Measurements from ENCODE around the gene TPST1. TPM values are rescaled to one million over a fixed set of nuclear protein-coding genes. Genes with fewer than 3 reads are reported as not detected.

The TPST1 gene
- total RNA-seq, 1 experiment from 2014 or later = 29.0 TPM

DNA sequence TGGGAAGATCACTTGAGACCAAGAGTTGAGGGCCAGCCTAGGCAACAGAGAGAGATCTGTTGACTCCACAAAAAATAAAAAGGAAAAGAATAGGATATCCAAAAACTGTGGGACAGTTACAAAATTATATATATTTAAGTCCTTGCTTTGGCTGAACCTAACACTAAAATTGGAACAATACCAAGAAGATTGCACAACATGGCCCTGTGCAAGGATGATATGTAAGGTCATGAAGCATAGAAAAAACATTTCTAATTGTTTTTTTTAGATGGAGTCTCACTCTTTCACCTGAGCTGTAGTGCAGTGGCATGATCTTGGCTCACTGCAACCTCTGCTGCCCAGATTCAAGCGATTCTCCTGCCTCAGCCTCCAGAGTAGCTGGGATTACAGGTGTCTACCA lies 139.0 kb downstream of the TPST1 start:
- H3K27me3 ChIP-seq (ENCODE audit: control insufficient read depth, insufficient read depth, low read length) = no peaks in the 10 kb centered on the region
- no peaks in the 10 kb centered on the region for H3K4me1 ChIP-seq (ENCODE audit: control insufficient read depth, insufficient read depth, low read length)
- no TSS peak for BruUV-seq (replicated peaks)
- no peak overlapping the region for H3K27ac ChIP-seq (ENCODE audit: low read length)
- POLR2A ChIA-PET = no interaction called here
- intact Hi-C loops (cut with micrococcal nuclease; ENCODE audit: unreplicated experiment) = no loop called here
- DNase-seq (ENCODE audit: low read depth, low spot score) = no peak
- in situ Hi-C loops (cut with HindIII; ENCODE audit: low pct_unique_long_range_greater_than_20kb, low sequenced_read_pairs) = no loop called here
- CTCF ChIA-PET = no interaction called here
- no peaks in the 10 kb centered on the region for H3K9me3 ChIP-seq (ENCODE audit: control insufficient read depth, insufficient read depth, low read depth, low read length)
- ATAC-seq = no peak
- H3K36me3 ChIP-seq (ENCODE audit: control insufficient read depth, insufficient read depth, low read length) = no peaks in the 10 kb centered on the region
- no peak overlapping the region for H3K4me3 ChIP-seq (ENCODE audit: low read depth in 2 of 2, low read length in 2 of 2)
- TF ChIP-seq, protein P1, sequence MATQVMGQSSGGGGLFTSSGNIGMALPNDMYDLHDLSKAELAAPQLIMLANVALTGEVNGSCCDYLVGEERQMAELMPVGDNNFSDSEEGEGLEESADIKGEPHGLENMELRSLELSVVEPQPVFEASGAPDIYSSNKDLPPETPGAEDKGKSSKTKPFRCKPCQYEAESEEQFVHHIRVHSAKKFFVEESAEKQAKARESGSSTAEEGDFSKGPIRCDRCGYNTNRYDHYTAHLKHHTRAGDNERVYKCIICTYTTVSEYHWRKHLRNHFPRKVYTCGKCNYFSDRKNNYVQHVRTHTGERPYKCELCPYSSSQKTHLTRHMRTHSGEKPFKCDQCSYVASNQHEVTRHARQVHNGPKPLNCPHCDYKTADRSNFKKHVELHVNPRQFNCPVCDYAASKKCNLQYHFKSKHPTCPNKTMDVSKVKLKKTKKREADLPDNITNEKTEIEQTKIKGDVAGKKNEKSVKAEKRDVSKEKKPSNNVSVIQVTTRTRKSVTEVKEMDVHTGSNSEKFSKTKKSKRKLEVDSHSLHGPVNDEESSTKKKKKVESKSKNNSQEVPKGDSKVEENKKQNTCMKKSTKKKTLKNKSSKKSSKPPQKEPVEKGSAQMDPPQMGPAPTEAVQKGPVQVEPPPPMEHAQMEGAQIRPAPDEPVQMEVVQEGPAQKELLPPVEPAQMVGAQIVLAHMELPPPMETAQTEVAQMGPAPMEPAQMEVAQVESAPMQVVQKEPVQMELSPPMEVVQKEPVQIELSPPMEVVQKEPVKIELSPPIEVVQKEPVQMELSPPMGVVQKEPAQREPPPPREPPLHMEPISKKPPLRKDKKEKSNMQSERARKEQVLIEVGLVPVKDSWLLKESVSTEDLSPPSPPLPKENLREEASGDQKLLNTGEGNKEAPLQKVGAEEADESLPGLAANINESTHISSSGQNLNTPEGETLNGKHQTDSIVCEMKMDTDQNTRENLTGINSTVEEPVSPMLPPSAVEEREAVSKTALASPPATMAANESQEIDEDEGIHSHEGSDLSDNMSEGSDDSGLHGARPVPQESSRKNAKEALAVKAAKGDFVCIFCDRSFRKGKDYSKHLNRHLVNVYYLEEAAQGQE (IDR thresholded peaks at IDR 0.05; ENCODE audit: insufficient read depth in 1 of 2, low read depth in 2 of 2, low read length in 1 of 2) = no peak
- TF ChIP-seq, protein P2, sequence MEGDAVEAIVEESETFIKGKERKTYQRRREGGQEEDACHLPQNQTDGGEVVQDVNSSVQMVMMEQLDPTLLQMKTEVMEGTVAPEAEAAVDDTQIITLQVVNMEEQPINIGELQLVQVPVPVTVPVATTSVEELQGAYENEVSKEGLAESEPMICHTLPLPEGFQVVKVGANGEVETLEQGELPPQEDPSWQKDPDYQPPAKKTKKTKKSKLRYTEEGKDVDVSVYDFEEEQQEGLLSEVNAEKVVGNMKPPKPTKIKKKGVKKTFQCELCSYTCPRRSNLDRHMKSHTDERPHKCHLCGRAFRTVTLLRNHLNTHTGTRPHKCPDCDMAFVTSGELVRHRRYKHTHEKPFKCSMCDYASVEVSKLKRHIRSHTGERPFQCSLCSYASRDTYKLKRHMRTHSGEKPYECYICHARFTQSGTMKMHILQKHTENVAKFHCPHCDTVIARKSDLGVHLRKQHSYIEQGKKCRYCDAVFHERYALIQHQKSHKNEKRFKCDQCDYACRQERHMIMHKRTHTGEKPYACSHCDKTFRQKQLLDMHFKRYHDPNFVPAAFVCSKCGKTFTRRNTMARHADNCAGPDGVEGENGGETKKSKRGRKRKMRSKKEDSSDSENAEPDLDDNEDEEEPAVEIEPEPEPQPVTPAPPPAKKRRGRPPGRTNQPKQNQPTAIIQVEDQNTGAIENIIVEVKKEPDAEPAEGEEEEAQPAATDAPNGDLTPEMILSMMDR (IDR thresholded peaks at IDR 0.05) = no peak
- TF ChIP-seq TCF7L2 (IDR thresholded peaks at IDR 0.05; ENCODE audit: low read depth, low read length) (no peak), POLR2AphosphoS5 (IDR thresholded peaks at IDR 0.05; ENCODE audit: low read depth, low read length) (no peak), SIN3A (IDR thresholded peaks at IDR 0.05; ENCODE audit: borderline replicate concordance, insufficient read depth, low read depth, low read length) (no peak)

DNA sequence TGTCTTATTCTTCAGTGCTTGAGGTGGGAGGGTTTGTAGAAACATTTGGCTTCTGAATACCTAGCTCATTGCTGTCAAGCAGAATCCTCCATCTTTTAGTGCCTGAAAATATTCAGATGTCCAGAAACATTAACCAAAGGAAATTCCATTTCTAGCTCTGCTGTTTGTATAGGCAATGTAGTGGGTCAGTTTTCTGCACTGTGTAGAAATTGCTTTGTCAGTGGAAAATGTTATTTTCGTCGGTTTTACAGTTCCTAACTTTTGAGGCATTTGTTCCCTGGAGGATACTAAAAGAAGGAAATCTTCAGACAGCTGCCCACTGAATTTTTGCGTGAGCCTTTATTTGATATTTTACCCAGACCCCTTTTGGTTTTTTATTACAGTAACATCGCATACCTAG lies 143.4 kb downstream of the TPST1 start:
- Histone ChIP-seq H3K36me3 (ENCODE audit: control insufficient read depth, insufficient read depth, low read length) (no peaks in the 10 kb centered on the region), H3K27me3 (ENCODE audit: control insufficient read depth, insufficient read depth, low read length) (no peaks in the 10 kb centered on the region), H3K4me3 (ENCODE audit: low read depth in 2 of 2, low read length in 2 of 2) (no peak overlapping the region), H3K27ac (ENCODE audit: low read length) (no peak overlapping the region), H3K9me3 (ENCODE audit: control insufficient read depth, insufficient read depth, low read depth, low read length) (no peaks in the 10 kb centered on the region), H3K4me1 (ENCODE audit: control insufficient read depth, insufficient read depth, low read length) (peaks cover 6% of the 10 kb centered on the region; the same call in 1 of the 2 replicates)
- no peak for ATAC-seq
- TF ChIP-seq, protein P2 (IDR thresholded peaks at IDR 0.05) = no peak
- no peak for TF ChIP-seq POLR2AphosphoS5 (IDR thresholded peaks at IDR 0.05; ENCODE audit: low read depth, low read length)
- no peak for TF ChIP-seq SIN3A (IDR thresholded peaks at IDR 0.05; ENCODE audit: borderline replicate concordance, insufficient read depth, low read depth, low read length)
- no peak for TF ChIP-seq TCF7L2 (IDR thresholded peaks at IDR 0.05; ENCODE audit: low read depth, low read length)
- DNase-seq (ENCODE audit: low read depth, low spot score) = no peak
- CTCF ChIA-PET = no interaction called here
- POLR2A ChIA-PET = interaction anchor here (0.7 kb wide), 1 partner anchor 79 kb away, joined by 3 read pairs; no protein-coding TSS in a partner anchor
- in situ Hi-C loops (cut with HindIII; ENCODE audit: low pct_unique_long_range_greater_than_20kb, low sequenced_read_pairs) = no loop called here
- intact Hi-C loops (cut with micrococcal nuclease; ENCODE audit: unreplicated experiment) = no loop called here
- BruUV-seq (replicated peaks) = no TSS peak
